Mesothelial cell of epicardium (in vitro differentiated cells): ENCODE data around the gene SHISA9. TPM values are rescaled to one million over a fixed set of nuclear protein-coding genes. Genes with fewer than 3 reads are reported as not detected.

ENCODE experiments used
- DNase-seq, 2 experiments: peaks; one replicate each; pipeline ENCODE4 v3.0.0; 2021; ENCODE audit warnings: low spot score in 2 of 2; ENCODE audit not compliant: unreplicated experiment in 2 of 2
- H3K27ac Mint-ChIP-seq: 2 replicates; pipeline ENCODE4 v1.8.0; 2021; ENCODE audit warnings: mixed read lengths
- H3K27me3 Mint-ChIP-seq: 2 replicates; pipeline ENCODE4 v1.8.0; 2021; ENCODE audit warnings: low read depth, mixed read lengths
- H3K36me3 Mint-ChIP-seq: 2 replicates; pipeline ENCODE4 v1.8.0; 2021; ENCODE audit warnings: mixed read lengths
- H3K4me1 Mint-ChIP-seq: 2 replicates; pipeline ENCODE4 v1.8.0; 2021; ENCODE audit warnings: mixed read lengths
- H3K4me3 Mint-ChIP-seq: 2 replicates; pipeline ENCODE4 v1.8.0; 2021; ENCODE audit warnings: mild to moderate bottlenecking, moderate library complexity, mixed read lengths
- H3K9me3 Mint-ChIP-seq: 2 replicates; pipeline ENCODE4 v1.8.0; 2021; ENCODE audit warnings: mixed read lengths
- CTCF ChIP-seq: fragments of 200-600 bp; sonication (generic); IDR thresholded peaks from one replicate; pipeline ENCODE4 v1.5.0; 2021; ENCODE audit warnings: antibody characterized with exemption; ENCODE audit not compliant: unreplicated experiment
- total RNA-seq: library from RNA; stranded (reverse); gene quantifications from 3 replicates; pipeline ENCODE4 v1.2.1, GENCODE V29; 2021

The SHISA9 gene
- total RNA-seq, 1 donor from 2014 or later, result 0.04 TPM

- no peak for DNase-seq
- Mint-ChIP-seq H3K9me3 (no peaks in the 10 kb centered on the region), H3K36me3 (no peaks in the 10 kb centered on the region), H3K4me3 (no peak overlapping the region), H3K4me1 (no peaks in the 10 kb centered on the region), H3K27ac (no peak overlapping the region), H3K27me3 (peaks cover 2% of the 10 kb centered on the region)
- no peak for TF ChIP-seq CTCF
Observed at GRCh38 chr16:13076878-13077277, 175.5 kb downstream of the SHISA9 start.

GRCh38 chr16:13077816-13078215, 176.4 kb downstream of the SHISA9 start:
- TF ChIP-seq CTCF, result no peak
- H3K9me3 Mint-ChIP-seq, result no peaks in the 10 kb centered on the region
- H3K27ac Mint-ChIP-seq, result no peak overlapping the region
- H3K36me3 Mint-ChIP-seq, result no peaks in the 10 kb centered on the region
- H3K4me1 Mint-ChIP-seq, result no peaks in the 10 kb centered on the region
- no peak for DNase-seq
- peaks cover 2% of the 10 kb centered on the region for H3K27me3 Mint-ChIP-seq
- no peak overlapping the region for H3K4me3 Mint-ChIP-seq

- Mint-ChIP-seq H3K27ac (no peak overlapping the region), H3K27me3 (peaks cover 2% of the 10 kb centered on the region), H3K4me1 (no peaks in the 10 kb centered on the region), H3K36me3 (no peaks in the 10 kb centered on the region), H3K4me3 (no peak overlapping the region), H3K9me3 (no peaks in the 10 kb centered on the region)
- no peak for DNase-seq
- no peak for TF ChIP-seq CTCF
Observed at GRCh38 chr16:13080531-13080930, 179.1 kb downstream of the SHISA9 start.

- H3K36me3 Mint-ChIP-seq, result no peaks in the 10 kb centered on the region
- peaks cover 4% of the 10 kb centered on the region for H3K9me3 Mint-ChIP-seq
- TF ChIP-seq CTCF, result no peak
- no peak for DNase-seq
- no peak overlapping the region for H3K27ac Mint-ChIP-seq
- no peak overlapping the region for H3K4me3 Mint-ChIP-seq
- H3K4me1 Mint-ChIP-seq, result no peaks in the 10 kb centered on the region
- H3K27me3 Mint-ChIP-seq, result peaks cover 2% of the 10 kb centered on the region
Observed at GRCh38 chr16:13081825-13082331, 180.5 kb downstream of the SHISA9 start.

GRCh38 chr16:13083681-13084080, 182.3 kb downstream of the SHISA9 start:
- no peak overlapping the region for H3K4me3 Mint-ChIP-seq
- DNase-seq, result no peak
- no peaks in the 10 kb centered on the region for H3K27me3 Mint-ChIP-seq
- H3K9me3 Mint-ChIP-seq, result peaks cover 11% of the 10 kb centered on the region
- H3K27ac Mint-ChIP-seq, result no peak overlapping the region
- H3K36me3 Mint-ChIP-seq, result no peaks in the 10 kb centered on the region
- H3K4me1 Mint-ChIP-seq, result no peaks in the 10 kb centered on the region
- no peak for TF ChIP-seq CTCF

- Mint-ChIP-seq H3K4me3 (no peak overlapping the region), H3K36me3 (no peaks in the 10 kb centered on the region), H3K4me1 (no peaks in the 10 kb centered on the region), H3K27ac (no peak overlapping the region), H3K9me3 (peaks cover 15% of the 10 kb centered on the region), H3K27me3 (no peaks in the 10 kb centered on the region)
- no peak for DNase-seq
- no peak for TF ChIP-seq CTCF
Observed at GRCh38 chr16:13084331-13084730, 182.9 kb downstream of the SHISA9 start.
